H54 (cell line): Measurements from ENCODE around the gene NRN1L.

Experiments
- DNase-seq: peaks from one replicate; pipeline ENCODE4 v3.0.0; 2011; ENCODE audit warnings: low spot score, mixed read lengths; ENCODE audit not compliant: insufficient read length
- FAIRE-seq: peaks from 3 replicates; lab custom pipeline; 2011; peaks lifted over from hg19 to GRCh38; lab: Jason Lieb, UNC
- POLR2A ChIP-seq: IDR thresholded peaks from 2 replicates; pipeline ENCODE4 v1.6.1; 2011; ENCODE audit warnings: low read depth, mild to moderate bottlenecking, low read length

The NRN1L gene

GRCh38 chr16:67882374-67883145, 2.1 kb upstream of the NRN1L start:
- DNase-seq (no peak), FAIRE-seq (no peak)
- TF ChIP-seq POLR2A = no peak

DNA sequence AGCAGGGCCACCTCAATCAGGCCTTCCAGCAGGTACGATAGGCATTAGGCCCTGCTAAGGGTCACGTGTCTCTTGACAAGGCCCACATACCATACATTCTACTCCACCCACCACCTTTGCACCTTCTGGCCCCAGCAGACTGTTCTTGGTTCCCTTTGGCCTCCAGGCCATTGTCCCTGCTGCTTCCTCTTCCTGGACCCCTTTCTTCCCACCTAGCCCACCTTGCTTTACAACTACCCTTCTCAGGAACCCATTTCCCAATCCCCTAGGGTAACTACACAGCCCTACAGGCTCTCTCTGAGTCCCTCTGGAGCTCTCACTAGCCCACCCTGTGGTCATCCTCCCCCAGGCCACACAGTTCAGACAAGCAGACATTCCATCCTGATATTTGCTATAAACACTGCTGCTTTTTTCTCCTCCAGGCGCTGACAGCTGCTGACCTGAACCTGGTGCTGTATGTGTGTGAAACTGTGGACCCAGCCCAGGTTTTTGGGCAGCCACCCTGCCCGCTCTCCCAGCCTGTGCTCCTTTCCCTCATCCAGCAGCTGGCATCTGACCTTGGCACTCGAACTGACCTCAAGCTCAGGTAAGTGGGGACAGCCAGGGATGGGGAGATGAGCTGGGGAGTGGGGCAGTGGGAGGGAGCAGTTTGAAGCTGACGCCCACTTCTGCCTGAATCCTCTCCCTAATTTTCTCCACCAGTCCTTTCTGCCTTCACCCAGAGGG, 1.4 kb upstream of the NRN1L start:
- DNase-seq = no peak
- FAIRE-seq = no peak
- TF ChIP-seq POLR2A = no peak

GRCh38 chr16:67883872-67884261, 818 bp upstream of the NRN1L start:
- FAIRE-seq (no peak), DNase-seq (peak; percentile 49)
- no peak for TF ChIP-seq POLR2A

GRCh38 chr16:67885545-67885944, 860 bp downstream of the NRN1L start:
- FAIRE-seq (no peak), DNase-seq (no peak)
- TF ChIP-seq POLR2A = no peak

DNA sequence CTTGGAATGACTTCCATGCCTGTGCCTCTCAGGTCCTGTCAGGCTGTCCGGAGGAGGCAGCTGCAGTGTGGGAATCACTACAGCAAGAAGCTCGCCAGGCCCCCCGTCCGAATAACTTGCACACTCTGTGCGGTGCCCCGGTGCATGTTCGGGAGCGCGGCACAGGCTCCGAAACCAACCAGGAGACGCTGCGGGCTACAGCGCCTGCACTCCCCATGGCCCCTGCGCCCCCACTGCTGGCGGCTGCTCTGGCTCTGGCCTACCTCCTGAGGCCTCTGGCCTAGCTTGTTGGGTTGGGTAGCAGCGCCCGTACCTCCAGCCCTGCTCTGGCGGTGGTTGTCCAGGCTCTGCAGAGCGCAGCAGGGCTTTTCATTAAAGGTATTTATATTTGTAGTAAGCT, 1.3 kb downstream of the NRN1L start:
- FAIRE-seq = no peak

GRCh38 chr16:67886387-67886786, 1.7 kb downstream of the NRN1L start:
- TF ChIP-seq POLR2A = no peak
- DNase-seq (no peak), FAIRE-seq (no peak)

More for the DNA sequence above, 1.3 kb downstream of the NRN1L start:
- DNase-seq = no peak
- no peak for TF ChIP-seq POLR2A

GRCh38 chr16:67888331-67888730, 3.6 kb downstream of the NRN1L start:
- no peak for FAIRE-seq
- DNase-seq = no peak
- TF ChIP-seq POLR2A = no peak

DNA sequence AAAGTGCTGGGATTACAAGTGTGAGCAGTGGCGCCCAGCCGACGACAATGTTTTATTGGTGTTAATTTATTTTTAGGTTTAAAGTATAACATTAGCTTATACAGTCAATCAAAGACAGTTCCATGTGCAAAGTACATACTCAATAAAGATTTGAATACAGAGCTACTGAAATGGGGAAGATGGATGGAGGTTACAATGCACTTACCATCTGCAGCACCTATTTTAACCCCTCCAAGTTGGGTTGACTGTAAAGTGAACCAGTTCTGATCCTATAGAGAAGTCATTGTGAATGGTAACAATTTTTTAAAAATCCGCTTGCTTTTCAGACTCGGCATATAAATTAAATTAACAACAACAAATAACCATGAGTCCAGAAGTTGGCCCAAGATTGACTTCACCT, 7.7 kb downstream of the NRN1L start:
- no peak for FAIRE-seq
- no peak for TF ChIP-seq POLR2A
- DNase-seq = no peak

DNA sequence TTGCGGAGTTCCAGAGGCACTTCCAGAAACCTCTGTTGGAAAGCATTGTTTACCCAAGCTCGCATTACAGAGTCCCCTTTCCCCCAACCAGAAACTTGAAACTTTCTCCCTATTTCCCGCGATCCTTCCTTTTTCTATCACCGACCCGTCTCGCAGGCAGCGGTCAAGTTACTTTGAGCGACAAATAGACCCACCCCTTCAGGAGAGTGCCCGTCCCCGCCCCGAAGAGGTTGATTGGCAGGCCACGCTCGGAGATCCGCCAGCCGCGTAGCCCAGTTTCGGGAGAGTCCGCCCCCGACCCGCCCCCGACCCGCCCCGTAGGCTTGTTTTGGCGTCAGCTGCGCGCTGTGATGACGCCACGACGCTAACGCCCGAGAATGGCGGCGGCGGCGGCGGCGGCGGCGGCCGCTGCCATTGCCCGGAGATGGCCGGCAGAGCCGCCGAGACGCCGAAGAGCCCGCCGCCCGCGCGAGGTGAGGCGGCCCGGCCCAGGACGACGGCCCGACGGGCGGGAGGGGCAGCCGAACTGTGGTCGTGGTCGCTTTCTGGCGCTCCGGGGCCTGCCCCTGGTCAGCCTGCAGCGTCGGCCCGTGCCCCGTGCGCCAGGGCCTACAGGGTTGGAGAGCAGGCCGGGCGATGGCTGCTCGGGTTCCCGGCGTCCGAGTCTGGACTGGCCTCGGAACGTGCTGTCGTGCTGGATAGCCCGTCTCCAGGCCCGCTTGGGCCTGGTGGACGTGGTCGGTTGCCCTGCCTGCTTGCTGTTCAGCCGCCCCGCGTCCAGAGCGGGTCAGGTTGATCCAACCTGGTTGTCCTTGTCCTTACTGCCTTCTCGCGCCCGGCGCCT, 8.4 kb downstream of the NRN1L start, which contains the start of gene PSKH1:
Gene PSKH1 (plus strand): TSS at position 356 of the 844 bp plus-strand sequence. CDS start 15,496 bp downstream, outside the sequence.
- peak; percentile 30; the same call in 1 of the 2 replicates for TF ChIP-seq POLR2A
- peak; percentile 96 for DNase-seq
- no peak for FAIRE-seq

DNA sequence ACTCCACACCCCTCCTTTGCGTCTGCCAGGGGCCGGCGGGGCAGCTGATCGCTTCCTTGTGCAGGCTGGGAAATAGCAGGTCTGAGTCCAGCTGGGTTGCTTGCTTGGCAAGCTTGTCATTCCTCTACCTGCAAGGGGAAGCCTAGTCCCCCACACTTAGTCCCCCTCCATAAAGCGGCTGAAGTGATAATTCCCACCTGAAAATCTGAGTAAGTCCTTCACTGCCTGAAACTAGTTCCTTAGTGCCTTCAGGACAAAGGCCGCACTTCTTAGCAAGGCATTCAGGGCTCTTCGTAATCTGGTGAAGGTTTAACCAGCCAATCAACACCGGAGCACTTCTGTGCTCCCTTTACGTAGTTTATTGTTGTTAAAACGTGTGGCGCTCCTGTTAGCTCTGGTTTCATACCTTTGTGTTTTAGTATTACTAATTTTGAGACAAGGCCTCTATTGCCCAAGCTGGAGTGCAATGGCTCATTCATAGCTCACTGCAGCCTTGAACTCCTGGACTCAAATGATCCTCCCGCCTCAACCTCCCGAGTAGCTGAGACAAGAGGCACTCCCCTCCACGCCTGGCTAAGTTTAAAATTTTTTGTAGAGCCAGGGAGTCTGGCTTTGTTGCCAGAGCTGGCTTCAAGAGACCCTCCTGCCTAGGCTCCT, 9.2 kb downstream of the NRN1L start:
- TF ChIP-seq POLR2A = no peak
- DNase-seq = no peak
- FAIRE-seq = no peak

DNA sequence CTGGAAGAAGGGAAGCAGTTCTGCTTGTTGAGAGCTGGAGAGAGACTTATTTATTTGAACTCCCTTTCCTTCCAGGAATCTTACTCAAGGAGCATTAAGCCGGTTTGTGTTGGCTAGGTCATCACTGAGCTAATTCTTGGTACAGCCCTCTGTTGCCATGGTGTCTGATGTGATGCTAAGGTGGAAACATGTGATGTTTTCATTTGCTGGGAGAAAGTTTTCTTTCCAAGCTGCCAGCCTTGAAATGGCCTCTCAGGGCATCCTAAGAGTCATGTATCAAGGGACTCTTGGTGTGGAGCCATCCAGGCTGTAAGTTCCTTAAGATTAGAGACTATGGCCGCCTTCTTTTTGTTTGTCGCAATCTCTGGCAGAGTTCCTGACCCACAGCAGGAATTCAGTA, 12.5 kb downstream of the NRN1L start:
- FAIRE-seq (no peak), DNase-seq (no peak)
- no peak for TF ChIP-seq POLR2A

GRCh38 chr16:67901734-67902133, 17.0 kb downstream of the NRN1L start:
- no peak for DNase-seq
- FAIRE-seq = no peak
- no peak for TF ChIP-seq POLR2A

GRCh38 chr16:67902831-67903230, 18.1 kb downstream of the NRN1L start:
- TF ChIP-seq POLR2A = no peak
- DNase-seq (no peak), FAIRE-seq (no peak)
